Umbilical cord (tissue), 2 donors: ENCODE data around the gene PRKAR1B. TPM values are rescaled to one million over a fixed set of nuclear protein-coding genes. Genes with fewer than 3 reads are reported as not detected.
"Not testable (repeated sequence)": the region's sequence is repeated elsewhere in the genome, so short reads cannot be mapped to it uniquely, and the experiment has no call there.

ENCODE experiments used
- DNase-seq: peaks from one replicate; pipeline ENCODE4 v3.0.0-alpha.2; 2015; ENCODE audit warnings: low spot score
- total RNA-seq: library from RNA; depleted of rRNA; stranded (reverse); fragments of >200 nt; gene quantifications from one replicate; pipeline ENCODE4 v1.2.3, GENCODE V29; 2014; ENCODE audit warnings: low replicate concordance; ENCODE audit not compliant: insufficient read depth

Gene PRKAR1B
- total RNA-seq, 1 donor from 2014 or later = 9.9 TPM

DNA sequence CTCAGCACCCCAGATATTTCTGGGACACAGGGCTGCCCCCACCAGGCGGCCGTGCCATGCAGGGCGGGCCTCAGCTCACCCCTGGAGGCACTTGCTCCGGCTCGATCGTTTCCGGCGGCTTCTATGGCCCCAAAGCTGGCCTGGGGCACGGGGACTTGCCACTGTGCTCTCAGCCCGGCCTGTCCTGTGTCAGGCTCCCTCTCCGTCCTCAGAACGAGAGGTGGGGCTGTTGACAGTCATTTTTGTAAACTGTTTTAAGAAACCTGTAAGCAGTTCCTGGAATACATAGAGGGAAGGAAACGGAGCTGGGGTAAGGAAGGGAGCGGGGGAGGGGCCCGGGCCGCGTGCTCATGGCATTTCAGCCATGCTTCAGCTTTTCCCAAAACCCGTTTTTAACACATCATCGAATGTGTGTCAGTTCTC lies 30.7 kb upstream of the PRKAR1B start:
- DNase-seq = no peak

DNA sequence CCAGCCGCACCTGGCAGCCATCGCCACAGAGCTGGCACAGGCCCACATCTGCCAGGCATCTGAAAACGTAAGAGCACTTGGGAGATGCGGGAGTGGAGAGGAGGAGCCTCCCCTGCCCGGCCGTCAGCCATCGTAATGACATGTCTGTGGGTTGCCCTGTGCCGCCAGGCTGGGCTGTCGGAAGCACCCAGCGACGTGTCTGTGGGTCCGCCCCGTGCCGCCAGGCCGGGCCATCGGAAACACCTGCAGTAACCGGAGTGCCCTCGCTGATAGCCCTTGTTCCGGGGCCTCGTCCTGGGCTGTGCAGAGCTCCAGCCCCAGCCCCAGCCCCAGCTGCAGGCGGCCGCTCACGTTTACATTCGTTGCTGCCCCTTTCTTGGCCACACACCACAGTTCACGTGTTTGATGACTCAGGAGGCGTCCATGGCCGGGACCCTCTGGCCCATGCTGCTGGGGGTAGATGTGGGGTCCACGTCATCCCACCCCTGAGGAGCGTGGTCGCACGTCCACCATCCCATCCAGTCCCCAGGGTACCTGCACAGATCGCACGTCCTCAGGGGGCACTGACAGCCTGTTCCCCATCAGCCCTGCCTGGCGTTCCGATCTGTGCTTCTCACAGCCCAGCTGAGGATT lies 30.0 kb upstream of the PRKAR1B start:
- DNase-seq = no peak

GRCh38 chr7:756231-756927 lies 29.3 kb upstream of the PRKAR1B start:
- DNase-seq = no peak

DNA sequence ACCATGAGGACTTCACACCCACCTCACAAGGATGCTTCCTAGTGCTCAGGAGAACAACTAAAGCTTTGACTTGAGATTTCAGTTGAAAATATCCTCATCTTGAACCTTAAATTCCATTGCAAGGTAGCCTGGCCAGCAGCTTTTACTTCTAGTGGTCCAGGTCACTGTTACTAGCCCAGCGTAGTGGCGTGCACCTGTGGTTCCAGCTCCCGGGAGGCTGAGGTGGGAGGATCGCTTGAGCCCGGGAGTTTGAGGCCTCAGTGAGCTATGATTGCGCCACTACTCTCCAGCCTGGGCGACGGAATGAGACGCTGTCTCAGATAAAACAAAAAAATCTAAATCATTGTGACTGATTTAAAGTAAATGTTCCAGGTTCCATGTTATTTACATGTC lies 28.3 kb upstream of the PRKAR1B start:
- DNase-seq = no peak

- no peak for DNase-seq
Measured at GRCh38 chr7:754531-755412, 27.7 kb upstream of the PRKAR1B start.

GRCh38 chr7:753190-753589 lies 26.1 kb upstream of the PRKAR1B start:
- no peak for DNase-seq

- DNase-seq = not testable (repeated sequence)
Measured at GRCh38 chr7:752256-752655, 25.2 kb upstream of the PRKAR1B start.

DNA sequence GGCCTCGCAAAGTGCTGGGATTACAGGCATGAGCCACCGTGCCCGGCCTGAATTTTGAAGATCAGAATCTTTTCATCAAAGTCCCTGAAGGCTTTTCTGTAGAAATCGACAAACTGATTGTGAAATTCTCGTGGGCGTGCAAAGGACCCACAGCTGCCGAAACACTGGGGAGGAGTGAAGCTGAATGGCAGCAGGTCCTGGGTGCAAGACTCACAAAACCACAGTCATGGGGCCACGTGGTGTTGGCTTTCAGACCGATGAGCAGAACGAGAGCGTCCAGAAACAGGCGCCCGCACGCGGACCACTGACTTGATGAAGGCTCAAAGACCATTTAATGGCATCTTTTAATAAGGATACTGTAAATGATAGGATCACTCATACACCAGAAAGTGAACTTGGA lies 24.7 kb upstream of the PRKAR1B start:
- no peak for DNase-seq

GRCh38 chr7:750111-750905 lies 23.2 kb upstream of the PRKAR1B start:
- no peak for DNase-seq

DNA sequence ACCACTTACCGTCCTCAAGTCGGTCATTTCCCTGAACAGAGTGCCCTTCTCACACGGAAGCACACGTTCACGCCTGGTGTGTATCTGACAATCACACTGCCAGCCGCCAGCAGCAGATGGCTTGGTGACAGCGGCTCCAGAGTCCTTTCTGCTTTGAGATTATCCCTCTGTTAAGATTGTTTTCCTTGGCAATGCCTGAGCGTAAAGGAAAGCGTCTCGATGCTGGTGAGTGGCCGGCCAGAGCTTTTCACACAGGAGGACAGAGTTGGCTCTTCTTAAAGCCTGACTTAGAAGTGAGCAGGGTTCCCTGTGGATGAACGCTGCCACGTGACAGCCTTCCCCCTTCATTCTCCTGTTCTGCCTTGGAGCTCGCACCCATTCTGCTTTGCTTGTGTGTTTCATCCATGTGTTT lies 22.1 kb upstream of the PRKAR1B start:
- DNase-seq = no peak

- no peak for DNase-seq
Measured at GRCh38 chr7:748446-748845, 21.4 kb upstream of the PRKAR1B start.

GRCh38 chr7:747186-747585 lies 20.1 kb upstream of the PRKAR1B start:
- DNase-seq = no peak

GRCh38 chr7:746155-747061 lies 19.3 kb upstream of the PRKAR1B start:
- no peak for DNase-seq

GRCh38 chr7:745431-746154 lies 18.5 kb upstream of the PRKAR1B start:
- DNase-seq = no peak

DNA sequence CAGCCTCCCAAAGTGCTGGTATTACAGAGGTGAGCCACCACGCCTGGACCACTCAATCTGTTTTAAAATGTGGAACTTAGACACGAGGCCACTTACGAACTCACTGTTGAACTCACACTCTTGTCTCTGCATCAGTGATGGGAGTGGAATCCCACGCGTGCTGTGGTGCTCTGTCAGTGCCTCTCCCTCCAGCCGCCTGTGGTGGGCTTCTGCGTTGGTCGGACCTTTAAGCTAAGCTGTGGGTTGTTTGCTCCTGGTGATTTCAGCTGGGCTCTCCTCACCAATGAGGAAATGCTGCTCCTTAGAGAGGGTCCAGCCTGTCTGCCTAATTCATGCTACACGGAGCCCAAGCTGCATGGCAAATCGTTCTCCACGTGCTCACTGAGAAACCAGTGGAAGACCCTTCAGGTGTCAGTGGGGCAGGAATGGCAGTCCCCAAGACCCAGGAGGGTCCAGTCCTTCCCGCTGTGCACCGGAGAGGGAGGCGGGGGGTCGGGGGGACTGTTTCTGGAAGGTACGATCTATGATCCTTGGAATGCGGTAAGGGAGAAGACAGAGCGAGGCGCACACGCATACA lies 17.9 kb upstream of the PRKAR1B start:
- DNase-seq = no peak

GRCh38 chr7:744128-744520 lies 17.0 kb upstream of the PRKAR1B start:
- DNase-seq = not testable (repeated sequence)

GRCh38 chr7:743341-744127 lies 16.5 kb upstream of the PRKAR1B start:
- not testable (repeated sequence) for DNase-seq

- DNase-seq = no peak
Measured at GRCh38 chr7:742791-743190, 15.7 kb upstream of the PRKAR1B start.

DNA sequence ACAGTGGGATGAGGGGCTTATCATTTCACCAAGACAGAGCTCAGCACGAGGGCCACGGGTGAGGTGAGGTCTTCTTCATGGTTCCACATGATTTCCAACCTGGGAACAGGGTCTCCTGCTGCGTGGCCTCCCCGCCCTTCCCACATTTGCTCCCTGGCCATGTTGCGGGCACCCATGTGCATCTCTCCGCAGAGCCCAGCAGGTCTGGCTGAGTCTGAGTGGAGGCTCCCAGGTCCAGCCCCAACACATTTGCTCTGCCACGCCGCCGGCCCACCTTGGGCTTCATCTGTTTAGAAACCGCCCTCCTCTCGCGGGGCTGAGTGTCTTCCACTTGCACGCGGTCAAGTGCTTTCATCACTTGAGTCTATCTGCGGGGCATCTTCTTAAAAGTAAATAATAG lies 14.8 kb upstream of the PRKAR1B start:
- no peak for DNase-seq
